Breast epithelium (tissue), 3 donors: ENCODE results near the gene CXXC4.

Experiments used
- POLR2A ChIP-seq: fragments of 450-650 bp; IDR thresholded peaks from one replicate; pipeline ENCODE4 v1.6.1; 2016; ENCODE audit warnings: antibody characterized with exemption, mild to moderate bottlenecking, moderate library complexity
- POLR2AphosphoS5 ChIP-seq, 3 donors: sonication (generic); formaldehyde crosslinking; IDR thresholded peaks; one replicate each; pipeline ENCODE4 v1.6.1; 2017; ENCODE audit warnings: antibody characterized with exemption in 3 of 3
- TF ChIP-seq, protein P1 (sequence below), 3 donors: fragments of 450-650 bp; IDR thresholded peaks; one replicate each; pipeline ENCODE4 v1.5.1; 2016 to 2017; ENCODE audit warnings: antibody characterized with exemption in 3 of 3, mild to moderate bottlenecking in 3 of 3, moderate library complexity in 3 of 3

DNA sequence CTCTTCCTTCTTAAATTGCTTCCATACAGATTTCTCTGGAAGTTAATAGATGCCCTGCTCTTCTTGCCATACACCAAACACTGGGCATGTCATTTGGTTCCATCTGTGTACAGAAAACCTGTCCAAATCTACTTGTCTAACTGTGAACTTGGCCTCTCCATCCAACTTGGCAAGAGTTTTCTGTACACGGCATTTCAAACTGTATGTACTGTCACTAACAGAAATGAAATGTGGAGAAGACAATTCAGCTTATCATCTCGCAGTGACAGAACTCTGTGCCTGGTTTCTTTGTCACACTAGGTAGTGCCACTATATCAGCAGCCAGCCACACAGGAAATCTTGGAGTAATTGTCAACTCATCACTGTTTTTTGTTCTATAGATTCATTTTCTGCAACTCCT, 58.2 kb downstream of the CXXC4 start:
- TF ChIP-seq, protein P1, sequence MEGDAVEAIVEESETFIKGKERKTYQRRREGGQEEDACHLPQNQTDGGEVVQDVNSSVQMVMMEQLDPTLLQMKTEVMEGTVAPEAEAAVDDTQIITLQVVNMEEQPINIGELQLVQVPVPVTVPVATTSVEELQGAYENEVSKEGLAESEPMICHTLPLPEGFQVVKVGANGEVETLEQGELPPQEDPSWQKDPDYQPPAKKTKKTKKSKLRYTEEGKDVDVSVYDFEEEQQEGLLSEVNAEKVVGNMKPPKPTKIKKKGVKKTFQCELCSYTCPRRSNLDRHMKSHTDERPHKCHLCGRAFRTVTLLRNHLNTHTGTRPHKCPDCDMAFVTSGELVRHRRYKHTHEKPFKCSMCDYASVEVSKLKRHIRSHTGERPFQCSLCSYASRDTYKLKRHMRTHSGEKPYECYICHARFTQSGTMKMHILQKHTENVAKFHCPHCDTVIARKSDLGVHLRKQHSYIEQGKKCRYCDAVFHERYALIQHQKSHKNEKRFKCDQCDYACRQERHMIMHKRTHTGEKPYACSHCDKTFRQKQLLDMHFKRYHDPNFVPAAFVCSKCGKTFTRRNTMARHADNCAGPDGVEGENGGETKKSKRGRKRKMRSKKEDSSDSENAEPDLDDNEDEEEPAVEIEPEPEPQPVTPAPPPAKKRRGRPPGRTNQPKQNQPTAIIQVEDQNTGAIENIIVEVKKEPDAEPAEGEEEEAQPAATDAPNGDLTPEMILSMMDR (IDR thresholded peaks at IDR 0.05) = no peak
- no peak for TF ChIP-seq POLR2A
- no peak for TF ChIP-seq POLR2AphosphoS5 (IDR thresholded peaks at IDR 0.05)
